DMS153 treated with DMSO at 0.1 percent for 48 hours (cell line): ENCODE data around the gene OSBPL6.
"Not testable (repeated sequence)": the region's sequence is repeated elsewhere in the genome, so short reads cannot be mapped to it uniquely, and the experiment has no call there.

Source experiments
- DNase-seq: peaks from one replicate; lab custom pipeline; 2025; ENCODE audit not compliant: unreplicated experiment; lab: John Stamatoyannopoulos, UW

Gene OSBPL6

GRCh38 chr2:178193823-178194599 is at the start of gene OSBPL6:
OSBPL6 (plus strand) TSS chr2:178194512; CDS start chr2:178306185, 111,673 bp downstream.
- DNase-seq: peak; percentile 48

GRCh38 chr2:178152033-178152432 is 42.3 kb upstream of the OSBPL6 start:
- peak; percentile 28 for DNase-seq

- no peak for DNase-seq
Measured at GRCh38 chr2:178152542-178152941, 41.8 kb upstream of the OSBPL6 start.

- no peak for DNase-seq
Measured at GRCh38 chr2:178152977-178153376, 41.3 kb upstream of the OSBPL6 start.

GRCh38 chr2:178153878-178154277 is 40.4 kb upstream of the OSBPL6 start:
- not testable (repeated sequence) for DNase-seq

GRCh38 chr2:178155524-178155923 is 38.8 kb upstream of the OSBPL6 start:
- DNase-seq: no peak

GRCh38 chr2:178157574-178157973 is 36.7 kb upstream of the OSBPL6 start:
- DNase-seq: no peak

- no peak for DNase-seq
Measured at GRCh38 chr2:178159966-178160365, 34.3 kb upstream of the OSBPL6 start.

GRCh38 chr2:178160601-178161000 is 33.7 kb upstream of the OSBPL6 start:
- no peak for DNase-seq

- no peak for DNase-seq
Measured at GRCh38 chr2:178163395-178163794, 30.9 kb upstream of the OSBPL6 start.

GRCh38 chr2:178163911-178164310 is 30.4 kb upstream of the OSBPL6 start:
- no peak for DNase-seq

- DNase-seq: no peak
Measured at GRCh38 chr2:178173657-178174056, 20.7 kb upstream of the OSBPL6 start.

- DNase-seq: no peak
Measured at GRCh38 chr2:178177066-178177679, 17.1 kb upstream of the OSBPL6 start.

GRCh38 chr2:178180648-178181047 is 13.7 kb upstream of the OSBPL6 start:
- DNase-seq: not testable (repeated sequence)

- DNase-seq: no peak
Measured at GRCh38 chr2:178187861-178188260, 6.5 kb upstream of the OSBPL6 start.

- no peak for DNase-seq
Measured at GRCh38 chr2:178188466-178188865, 5.8 kb upstream of the OSBPL6 start.

- no peak for DNase-seq
Measured at GRCh38 chr2:178191004-178191508, 3.3 kb upstream of the OSBPL6 start.

- no peak for DNase-seq
Measured at GRCh38 chr2:178191511-178191910, 2.8 kb upstream of the OSBPL6 start.

- DNase-seq: no peak
Measured at GRCh38 chr2:178193496-178193822, 853 bp upstream of the OSBPL6 start.

- peak; percentile 50 for DNase-seq
Measured at GRCh38 chr2:178194600-178195389, 483 bp downstream of the OSBPL6 start.

GRCh38 chr2:178195390-178196166 is 1.3 kb downstream of the OSBPL6 start:
- DNase-seq: no peak
